Adrenal gland (tissue), 5 donors: ENCODE data around the gene ATRN.

Experiments used
- CTCF ChIP-seq, 6 experiments: fragments of 450-650 bp in 4 of 6; fragments of 200-600 bp in 2 of 6; sonication (generic) in 1 of 6; IDR thresholded peaks; 1 replicate in 5 of 6; 2 replicates in 1 of 6; pipeline versions ENCODE4 v1.5.1 to v1.8.0; 2016 to 2021; ENCODE audit warnings: antibody characterized with exemption in 6 of 6, mild to moderate bottlenecking in 2 of 6, moderate library complexity in 1 of 6
- POLR2A ChIP-seq, 2 donors: fragments of 450-650 bp; IDR thresholded peaks; one replicate each; pipeline ENCODE4 v1.6.1; 2017; ENCODE audit warnings: antibody characterized with exemption in 2 of 2, mild to moderate bottlenecking in 2 of 2, moderate library complexity in 1 of 2
- donor health status: DM: no; HTN: no; CAD: no.

DNA sequence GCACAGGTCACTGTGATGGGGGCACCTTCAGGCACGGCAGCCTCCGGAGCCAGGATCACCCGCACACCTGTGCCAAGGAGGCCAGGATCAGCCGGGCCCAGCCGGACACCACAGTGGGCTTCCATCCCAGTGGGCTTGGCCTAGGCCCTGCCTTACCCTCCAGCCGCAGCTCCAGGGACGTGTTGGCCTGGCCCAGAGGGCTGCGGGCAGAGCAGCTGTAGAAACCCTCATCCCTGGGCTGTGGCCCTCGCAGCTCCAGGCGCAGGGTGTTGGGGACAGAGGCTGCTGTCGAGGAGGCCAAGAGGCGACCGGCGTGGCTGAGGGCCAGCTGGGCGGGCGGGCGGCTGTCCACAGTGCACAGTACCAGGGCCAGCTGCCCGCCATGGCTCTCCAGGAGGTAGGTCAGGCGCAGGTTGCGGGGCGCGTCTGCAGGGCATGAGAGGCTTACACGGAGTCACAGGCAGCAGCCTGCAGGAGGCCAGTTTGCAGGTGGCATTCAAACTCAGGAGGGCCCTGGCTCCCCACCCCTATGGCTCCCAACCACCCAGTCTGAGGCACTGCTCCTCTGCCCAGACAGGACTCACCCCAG, 222.0 kb downstream of the ATRN start:
- TF ChIP-seq CTCF (IDR thresholded peaks at IDR 0.05) (no peak), POLR2A (IDR thresholded peaks at IDR 0.05) (no peak)
